Sigmoid colon (tissue), 7 donors: Measurements from ENCODE around the gene SERINC1. TPM values are rescaled to one million over a fixed set of nuclear protein-coding genes. Genes with fewer than 3 reads are reported as not detected.

ENCODE experiments used
- DNase-seq: peaks from one replicate; pipeline ENCODE4 v3.0.0-alpha.2; 2019
- H3K27ac ChIP-seq, 4 donors: fragments of 200-600 bp; sonication (generic); one replicate each; pipeline ENCODE4 v1.5.1; 2016 to 2019; ENCODE audit warnings: mild to moderate bottlenecking in 1 of 4
- H3K27me3 ChIP-seq, 3 donors: fragments of 200-600 bp; sonication (generic); one replicate each; pipeline ENCODE4 v1.5.1; 2019; ENCODE audit warnings: mild to moderate bottlenecking in 1 of 3
- H3K36me3 ChIP-seq, 4 donors: fragments of 200-600 bp; sonication (generic); one replicate each; pipeline ENCODE4 v1.5.1; 2016 to 2019
- H3K4me1 ChIP-seq, 4 donors: fragments of 200-600 bp; sonication (generic); one replicate each; pipeline ENCODE4 v1.5.1; 2017 to 2019
- H3K4me3 ChIP-seq, 4 donors: fragments of 200-600 bp; sonication (generic); one replicate each; pipeline ENCODE4 v1.5.1; 2017 to 2019; ENCODE audit warnings: mild to moderate bottlenecking in 2 of 4, moderate library complexity in 1 of 4
- H3K9me3 ChIP-seq, 4 donors: fragments of 200-600 bp in 3 of 4; sonication (generic) in 3 of 4; one replicate each; pipeline versions ENCODE4 v1.5.1 to v1.6.1; 2013 to 2019
- CTCF ChIP-seq, 4 experiments: fragments of 450-650 bp in 3 of 4; fragments of 200-600 bp in 1 of 4; IDR thresholded peaks; one replicate each; pipeline ENCODE4 v1.5.1; 2016 to 2019; ENCODE audit warnings: antibody characterized with exemption in 4 of 4, mild to moderate bottlenecking in 3 of 4, moderate library complexity in 2 of 4
- EP300 ChIP-seq, 4 donors: sonication (generic); formaldehyde crosslinking; IDR thresholded peaks; one replicate each; pipeline ENCODE4 v1.6.1; 2017; ENCODE audit warnings: antibody characterized with exemption in 4 of 4
- POLR2A ChIP-seq, 2 donors: fragments of 450-650 bp; IDR thresholded peaks; one replicate each; pipeline ENCODE4 v1.6.1; 2016; ENCODE audit warnings: antibody characterized with exemption in 2 of 2, mild to moderate bottlenecking in 2 of 2, moderate library complexity in 2 of 2
- POLR2AphosphoS5 ChIP-seq, 4 donors: sonication (generic); formaldehyde crosslinking; IDR thresholded peaks; one replicate each; pipeline ENCODE4 v1.6.1; 2017; ENCODE audit warnings: antibody characterized with exemption in 4 of 4
- WGBS, 2 donors: extraction: QIAGEN DNeasy Blood & Tissue Kit; methylation state at CpG; one replicate each; pipeline ENCODE4 v1.1.7; 2013; 5-methylcytosine and 5-hydroxymethylcytosine counted together
- intact Hi-C: fragments of 100-400 bp; cut with DNase I; formaldehyde crosslinking; loops from one replicate; pipeline ENCODE4 v1.15.1; 2023
- polyA plus RNA-seq, 3 donors: library from polyadenylated mRNA; stranded (reverse); fragments of 200-250 nt; gene quantifications; one replicate each; pipeline ENCODE4 v1.2.3, GENCODE V29; 2013
- total RNA-seq, 4 donors: library from RNA; depleted of rRNA; stranded (reverse); fragments of >200 nt; gene quantifications; one replicate each; pipeline ENCODE4 v1.1.0, GENCODE V29; 2016
- donor health status: healthy with polysubstance abuse.
- donor health status: Bipolar disorder and iron deficiency.
- donor health status: healthy.

The SERINC1 gene
- total and polyA plus RNA-seq, 7 donors: 31.2 to 301 (median 220) TPM

- H3K4me1 ChIP-seq: no peaks in the 10 kb centered on the region
- 93 to 96% methylated on average over 2 of the region's 2 CpGs for WGBS, 2 donors
- H3K4me3 ChIP-seq: no peak overlapping the region
- peaks cover 0 to 82% (median 9%) of the 10 kb centered on the region in 4 donors for H3K36me3 ChIP-seq
- no peak for TF ChIP-seq POLR2AphosphoS5 (IDR thresholded peaks at IDR 0.05)
- no peak for TF ChIP-seq POLR2A (IDR thresholded peaks at IDR 0.05)
- TF ChIP-seq CTCF (IDR thresholded peaks at IDR 0.05): no peak
- no peak for TF ChIP-seq EP300 (IDR thresholded peaks at IDR 0.05)
- intact Hi-C loops: no loop called here
- no peak for DNase-seq
- no peaks in the 10 kb centered on the region for H3K27me3 ChIP-seq
- no peaks in the 10 kb centered on the region for H3K9me3 ChIP-seq
- no peak overlapping the region for H3K27ac ChIP-seq
Observed at GRCh38 chr6:122422003-122422402, 49.6 kb downstream of the SERINC1 start.

- Histone ChIP-seq H3K4me1 (no peaks in the 10 kb centered on the region), H3K9me3 (no peaks in the 10 kb centered on the region), H3K4me3 (no peak overlapping the region), H3K27me3 (no peaks in the 10 kb centered on the region), H3K36me3 (peaks cover 0 to 71% (median 4%) of the 10 kb centered on the region in 4 donors), H3K27ac (no peak overlapping the region)
- intact Hi-C loops: no loop called here
- WGBS, 2 donors: 96 to 99% methylated on average over 1 of the region's 1 CpG
- no peak for DNase-seq
- no peak for TF ChIP-seq EP300 (IDR thresholded peaks at IDR 0.05)
- no peak for TF ChIP-seq POLR2AphosphoS5 (IDR thresholded peaks at IDR 0.05)
- TF ChIP-seq CTCF (IDR thresholded peaks at IDR 0.05): no peak
- no peak for TF ChIP-seq POLR2A (IDR thresholded peaks at IDR 0.05)
Observed at GRCh38 chr6:122416825-122417224, 54.8 kb downstream of the SERINC1 start.

GRCh38 chr6:122412001-122412400 is 59.6 kb downstream of the SERINC1 start:
- intact Hi-C loops: no loop called here
- TF ChIP-seq POLR2AphosphoS5 (IDR thresholded peaks at IDR 0.05) (no peak), POLR2A (IDR thresholded peaks at IDR 0.05) (no peak), CTCF (IDR thresholded peaks at IDR 0.05) (no peak), EP300 (IDR thresholded peaks at IDR 0.05) (no peak)
- Histone ChIP-seq H3K36me3 (peaks cover 0 to 36% (median 4%) of the 10 kb centered on the region in 4 donors), H3K4me1 (no peaks in the 10 kb centered on the region), H3K27me3 (no peaks in the 10 kb centered on the region), H3K27ac (no peak overlapping the region), H3K9me3 (no peaks in the 10 kb centered on the region), H3K4me3 (no peak overlapping the region)
- DNase-seq: no peak

GRCh38 chr6:122408702-122409458 is 62.7 kb downstream of the SERINC1 start:
- Histone ChIP-seq H3K4me3 (no peak overlapping the region), H3K27ac (no peak overlapping the region), H3K27me3 (no peaks in the 10 kb centered on the region), H3K9me3 (no peaks in the 10 kb centered on the region), H3K36me3 (peaks cover 0 to 17% (median 4%) of the 10 kb centered on the region in 4 donors), H3K4me1 (peaks cover 0 to 9% (median 4%) of the 10 kb centered on the region in 4 donors)
- TF ChIP-seq POLR2AphosphoS5 (IDR thresholded peaks at IDR 0.05) (no peak), EP300 (IDR thresholded peaks at IDR 0.05) (no peak), CTCF (IDR thresholded peaks at IDR 0.05) (no peak), POLR2A (IDR thresholded peaks at IDR 0.05) (no peak)
- 70 to 82% methylated on average over 6 of the region's 6 CpGs for WGBS, 2 donors
- no peak for DNase-seq
- intact Hi-C loops: loop anchor here (5.0 kb wide), 1 partner anchor 43 kb away; no protein-coding TSS in a partner anchor
